GM23338 (cell line): Measurements from ENCODE around the gene NXPH4. TPM values are rescaled to one million over a fixed set of nuclear protein-coding genes. Genes with fewer than 3 reads are reported as not detected.

ENCODE experiments used
- ATAC-seq: fragments of 200-7000 bp; cut with Tn5 transposase; 3 replicates; pipeline ENCODE4 v1.9.1; 2020
- DNase-seq: peaks from one replicate; pipeline ENCODE4 v3.0.0-alpha.2; 2015; ENCODE audit warnings: low spot score
- H2AFZ ChIP-seq: fragments of 200-600 bp; sonication (generic); 2 replicates; pipeline ENCODE4 v1.8.0; 2016; ENCODE audit warnings: antibody characterized with exemption, mild to moderate bottlenecking, moderate library complexity
- H3F3A ChIP-seq: fragments of 200-600 bp; sonication (generic); replicated peaks from 2 replicates; pipeline ENCODE4 v1.8.0; 2017; ENCODE audit warnings: antibody characterized with exemption, mixed run types, low read depth
- H3K27ac ChIP-seq: fragments of 200-600 bp; sonication (generic); 2 replicates; pipeline ENCODE4 v1.6.1; 2016; ENCODE audit warnings: low read depth
- H3K27me3 ChIP-seq: fragments of 200-600 bp; sonication (generic); 2 replicates; pipeline ENCODE4 v1.8.0; 2016; ENCODE audit warnings: mild to moderate bottlenecking, mixed run types, moderate library complexity; ENCODE audit not compliant: insufficient read depth
- H3K36me3 ChIP-seq: fragments of 200-600 bp; sonication (generic); 2 replicates; pipeline ENCODE4 v1.8.0; 2016; ENCODE audit warnings: mild to moderate bottlenecking; ENCODE audit not compliant: insufficient read depth
- H3K4me1 ChIP-seq: fragments of 200-600 bp; sonication (generic); 2 replicates; pipeline ENCODE4 v1.8.0; 2016; ENCODE audit warnings: mild to moderate bottlenecking, moderate library complexity; ENCODE audit not compliant: insufficient read depth
- H3K4me2 ChIP-seq: fragments of 200-600 bp; sonication (generic); 2 replicates; pipeline ENCODE4 v1.7.1; 2017; ENCODE audit warnings: mixed run types
- H3K4me3 ChIP-seq: fragments of 200-600 bp; sonication (generic); 2 replicates; pipeline ENCODE4 v1.6.1; 2016; ENCODE audit warnings: mixed run types
- H3K79me2 ChIP-seq: fragments of 200-600 bp; sonication (generic); replicated peaks from 2 replicates; pipeline ENCODE4 v1.8.0; 2017; ENCODE audit warnings: mild to moderate bottlenecking; ENCODE audit not compliant: insufficient read depth
- H3K9me2 ChIP-seq: fragments of 200-600 bp; sonication (generic); 2 replicates; pipeline ENCODE4 v1.8.0; 2017; ENCODE audit not compliant: insufficient read depth
- H4K20me1 ChIP-seq: fragments of 200-600 bp; sonication (generic); replicated peaks from 2 replicates; pipeline ENCODE4 v1.8.0; 2017; ENCODE audit warnings: mild to moderate bottlenecking; ENCODE audit not compliant: insufficient read depth
- H3K27ac Mint-ChIP-seq: 2 replicates; pipeline ENCODE4 v1.8.0; 2020; ENCODE audit warnings: inconsistent platforms, mild to moderate bottlenecking, moderate library complexity, mixed read lengths
- H3K27me3 Mint-ChIP-seq: 3 replicates; pipeline ENCODE4 v1.8.0; 2022; ENCODE audit warnings: low read depth, mild to moderate bottlenecking, moderate library complexity, mixed read lengths, inconsistent platforms; ENCODE audit not compliant: insufficient read depth, poor library complexity
- H3K36me3 Mint-ChIP-seq: 3 replicates; pipeline ENCODE4 v1.8.0; 2021; ENCODE audit warnings: low read depth, mild to moderate bottlenecking, inconsistent platforms, moderate library complexity, mixed read lengths
- H3K4me1 Mint-ChIP-seq: 3 replicates; pipeline ENCODE4 v1.8.0; 2020; ENCODE audit warnings: mild to moderate bottlenecking, inconsistent platforms, mixed read lengths
- H3K4me3 Mint-ChIP-seq: 3 replicates; pipeline ENCODE4 v1.8.0; 2021; ENCODE audit warnings: moderate library complexity, mild to moderate bottlenecking, inconsistent platforms, mixed read lengths
- H3K9me3 Mint-ChIP-seq: 3 replicates; pipeline ENCODE4 v1.8.0; 2020; ENCODE audit warnings: moderate library complexity, mild to moderate bottlenecking, inconsistent platforms, mixed read lengths
- EZH2 ChIP-seq: fragments of 200-600 bp; sonication (generic); IDR thresholded peaks from one replicate; pipeline ENCODE4 v1.8.0; 2017; ENCODE audit warnings: antibody characterized with exemption, mild to moderate bottlenecking, low read depth; ENCODE audit not compliant: unreplicated experiment
- EZH2phosphoT487 ChIP-seq: fragments of 200-600 bp; sonication (generic); IDR thresholded peaks from one replicate; pipeline ENCODE4 v1.8.1; 2018; ENCODE audit warnings: antibody characterized with exemption; ENCODE audit not compliant: unreplicated experiment
- JUNB ChIP-seq: IDR thresholded peaks from one replicate; pipeline ENCODE4 v1.6.1; 2016; ENCODE audit warnings: antibody characterized with exemption; ENCODE audit not compliant: unreplicated experiment
- NANOG ChIP-seq: IDR thresholded peaks from 2 replicates; pipeline ENCODE4 v1.6.1; 2016; ENCODE audit warnings: antibody characterized with exemption, borderline replicate concordance
- POLR2AphosphoS5 ChIP-seq: IDR thresholded peaks from 2 replicates; pipeline ENCODE4 v1.6.1; 2016; ENCODE audit warnings: antibody characterized with exemption, low read depth
- ZNF114 ChIP-seq: fragments of 250-450 bp; sonication (Bioruptor Pico); IDR thresholded peaks from 2 replicates; pipeline ENCODE4 v1.5.0; 2020; ENCODE audit warnings: mild to moderate bottlenecking, moderate library complexity
- polyA plus RNA-seq: library from polyadenylated mRNA; unstranded; fragments of >200 nt; fragmentation: Nextera tagmentation; extraction: Ambion mirVana; gene quantifications from 2 replicates; pipeline ENCODE4 v1.2.1, GENCODE V29; 2016
- total RNA-seq: library from RNA; depleted of rRNA; stranded (reverse); fragments of >200 nt; shearing (Covaris generic); gene quantifications from 2 replicates; pipeline ENCODE4 v1.2.3, GENCODE V29; 2014
- TF ChIP-seq, protein P1 (sequence below): IDR thresholded peaks from 2 replicates; pipeline ENCODE4 v1.6.1; 2016; ENCODE audit warnings: antibody characterized with exemption
- TF ChIP-seq, protein P2 (sequence below): IDR thresholded peaks from one replicate; pipeline ENCODE4 v1.6.1; 2018; ENCODE audit warnings: antibody characterized with exemption; ENCODE audit not compliant: unreplicated experiment

Gene NXPH4
- total and polyA plus RNA-seq, 2 experiments from 2014 or later, result 0.89 to 1.5 TPM

DNA sequence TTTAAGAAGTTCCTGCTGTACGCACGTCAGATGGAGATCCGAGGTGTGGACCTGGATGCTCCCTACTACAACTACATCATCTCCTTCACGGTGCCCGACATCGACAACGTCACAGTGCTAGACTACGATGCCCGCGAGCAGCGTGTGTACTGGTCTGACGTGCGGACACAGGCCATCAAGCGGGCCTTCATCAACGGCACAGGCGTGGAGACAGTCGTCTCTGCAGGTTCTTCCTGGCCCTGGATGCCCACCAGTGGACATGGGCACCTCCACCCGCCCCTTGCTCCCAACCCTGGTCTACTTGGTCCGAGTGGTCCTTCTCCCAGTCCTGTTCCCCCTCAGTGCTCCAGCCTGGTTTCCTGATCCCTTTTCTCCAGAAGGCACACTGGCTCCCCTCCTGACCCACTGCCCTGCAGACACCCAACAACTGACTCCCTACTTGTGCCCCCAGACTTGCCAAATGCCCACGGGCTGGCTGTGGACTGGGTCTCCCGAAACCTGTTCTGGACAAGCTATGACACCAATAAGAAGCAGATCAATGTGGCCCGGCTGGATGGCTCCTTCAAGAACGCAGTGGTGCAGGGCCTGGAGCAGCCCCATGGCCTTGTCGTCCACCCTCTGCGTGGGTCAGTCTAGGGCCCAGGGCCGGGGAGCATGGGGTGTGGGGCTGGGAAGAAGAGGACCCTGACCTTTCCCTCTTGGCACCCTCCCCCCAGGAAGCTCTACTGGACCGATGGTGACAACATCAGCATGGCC lies 37.1 kb upstream of the NXPH4 start:
- Mint-ChIP-seq H3K27me3 (peaks cover 22% of the 10 kb centered on the region), H3K4me1 (peaks cover 5% of the 10 kb centered on the region; the same call in 2 of the 3 replicates), H3K27ac (no peak overlapping the region), H3K4me3 (no peak overlapping the region), H3K36me3 (peaks cover 90% of the 10 kb centered on the region), H3K9me3 (no peaks in the 10 kb centered on the region)
- Histone ChIP-seq H3K4me3 (no peak overlapping the region), H2AFZ (no peak overlapping the region), H3K79me2 (no peaks in the 10 kb centered on the region; the same call in 1 of the 2 replicates), H3K36me3 (peaks cover 24% of the 10 kb centered on the region), H4K20me1 (peaks cover 7% of the 10 kb centered on the region; the same call in 1 of the 2 replicates), H3K9me2 (no peaks in the 10 kb centered on the region), H3K27ac (no peak overlapping the region), H3K4me2 (no peak overlapping the region), H3F3A (peaks cover 30% of the 10 kb centered on the region), H3K4me1 (no peaks in the 10 kb centered on the region), H3K27me3 (no peaks in the 10 kb centered on the region)
- no peak for TF ChIP-seq ZNF114 (CRISPR knock-in tag)
- TF ChIP-seq NANOG, result no peak
- TF ChIP-seq EZH2phosphoT487, result no peak
- TF ChIP-seq, protein P1, sequence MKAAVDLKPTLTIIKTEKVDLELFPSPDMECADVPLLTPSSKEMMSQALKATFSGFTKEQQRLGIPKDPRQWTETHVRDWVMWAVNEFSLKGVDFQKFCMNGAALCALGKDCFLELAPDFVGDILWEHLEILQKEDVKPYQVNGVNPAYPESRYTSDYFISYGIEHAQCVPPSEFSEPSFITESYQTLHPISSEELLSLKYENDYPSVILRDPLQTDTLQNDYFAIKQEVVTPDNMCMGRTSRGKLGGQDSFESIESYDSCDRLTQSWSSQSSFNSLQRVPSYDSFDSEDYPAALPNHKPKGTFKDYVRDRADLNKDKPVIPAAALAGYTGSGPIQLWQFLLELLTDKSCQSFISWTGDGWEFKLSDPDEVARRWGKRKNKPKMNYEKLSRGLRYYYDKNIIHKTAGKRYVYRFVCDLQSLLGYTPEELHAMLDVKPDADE, result no peak
- no peak for TF ChIP-seq JUNB
- no peak for TF ChIP-seq POLR2AphosphoS5
- DNase-seq, result no peak
- no peak for ATAC-seq

DNA sequence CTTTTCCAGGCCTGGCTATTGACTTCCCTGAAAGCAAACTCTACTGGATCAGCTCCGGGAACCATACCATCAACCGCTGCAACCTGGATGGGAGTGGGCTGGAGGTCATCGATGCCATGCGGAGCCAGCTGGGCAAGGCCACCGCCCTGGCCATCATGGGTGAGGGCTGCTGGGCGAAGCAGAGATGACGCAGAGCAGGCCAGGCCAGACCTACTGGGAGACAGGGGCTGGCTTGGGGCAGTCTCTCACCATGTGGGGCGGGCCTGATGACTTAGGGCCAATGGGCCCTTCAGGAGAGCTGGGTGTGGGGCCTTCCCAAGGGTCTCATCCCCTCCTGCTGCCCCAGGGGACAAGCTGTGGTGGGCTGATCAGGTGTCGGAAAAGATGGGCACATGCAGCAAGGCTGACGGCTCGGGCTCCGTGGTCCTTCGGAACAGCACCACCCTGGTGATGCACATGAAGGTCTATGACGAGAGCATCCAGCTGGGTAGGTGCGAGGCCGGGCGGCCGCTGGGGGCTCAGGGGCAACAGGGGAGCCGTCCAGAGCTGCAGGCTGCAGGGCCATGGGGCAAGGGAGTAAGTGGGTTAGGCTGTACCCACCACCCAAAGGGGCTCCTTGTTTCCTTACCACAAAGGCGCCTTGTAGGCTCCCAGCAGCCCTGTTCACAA lies 36.1 kb upstream of the NXPH4 start:
- Histone ChIP-seq H3K27ac (no peak overlapping the region), H3K4me3 (no peak overlapping the region), H3K4me2 (no peak overlapping the region), H3K9me2 (no peaks in the 10 kb centered on the region), H3K4me1 (no peaks in the 10 kb centered on the region), H3K79me2 (no peaks in the 10 kb centered on the region; the same call in 1 of the 2 replicates), H4K20me1 (peaks cover 7% of the 10 kb centered on the region; the same call in 1 of the 2 replicates), H2AFZ (no peak overlapping the region), H3K36me3 (peaks cover 24% of the 10 kb centered on the region), H3K27me3 (no peaks in the 10 kb centered on the region), H3F3A (peaks cover 30% of the 10 kb centered on the region)
- Mint-ChIP-seq H3K36me3 (peaks cover 90% of the 10 kb centered on the region), H3K4me1 (peaks cover 5% of the 10 kb centered on the region; the same call in 2 of the 3 replicates), H3K27me3 (peaks cover 27% of the 10 kb centered on the region), H3K9me3 (no peaks in the 10 kb centered on the region), H3K4me3 (no peak overlapping the region), H3K27ac (no peak overlapping the region)
- DNase-seq (no peak), ATAC-seq (no peak)
- no peak for TF ChIP-seq EZH2
- no peak for TF ChIP-seq POLR2AphosphoS5
- TF ChIP-seq, protein P2, sequence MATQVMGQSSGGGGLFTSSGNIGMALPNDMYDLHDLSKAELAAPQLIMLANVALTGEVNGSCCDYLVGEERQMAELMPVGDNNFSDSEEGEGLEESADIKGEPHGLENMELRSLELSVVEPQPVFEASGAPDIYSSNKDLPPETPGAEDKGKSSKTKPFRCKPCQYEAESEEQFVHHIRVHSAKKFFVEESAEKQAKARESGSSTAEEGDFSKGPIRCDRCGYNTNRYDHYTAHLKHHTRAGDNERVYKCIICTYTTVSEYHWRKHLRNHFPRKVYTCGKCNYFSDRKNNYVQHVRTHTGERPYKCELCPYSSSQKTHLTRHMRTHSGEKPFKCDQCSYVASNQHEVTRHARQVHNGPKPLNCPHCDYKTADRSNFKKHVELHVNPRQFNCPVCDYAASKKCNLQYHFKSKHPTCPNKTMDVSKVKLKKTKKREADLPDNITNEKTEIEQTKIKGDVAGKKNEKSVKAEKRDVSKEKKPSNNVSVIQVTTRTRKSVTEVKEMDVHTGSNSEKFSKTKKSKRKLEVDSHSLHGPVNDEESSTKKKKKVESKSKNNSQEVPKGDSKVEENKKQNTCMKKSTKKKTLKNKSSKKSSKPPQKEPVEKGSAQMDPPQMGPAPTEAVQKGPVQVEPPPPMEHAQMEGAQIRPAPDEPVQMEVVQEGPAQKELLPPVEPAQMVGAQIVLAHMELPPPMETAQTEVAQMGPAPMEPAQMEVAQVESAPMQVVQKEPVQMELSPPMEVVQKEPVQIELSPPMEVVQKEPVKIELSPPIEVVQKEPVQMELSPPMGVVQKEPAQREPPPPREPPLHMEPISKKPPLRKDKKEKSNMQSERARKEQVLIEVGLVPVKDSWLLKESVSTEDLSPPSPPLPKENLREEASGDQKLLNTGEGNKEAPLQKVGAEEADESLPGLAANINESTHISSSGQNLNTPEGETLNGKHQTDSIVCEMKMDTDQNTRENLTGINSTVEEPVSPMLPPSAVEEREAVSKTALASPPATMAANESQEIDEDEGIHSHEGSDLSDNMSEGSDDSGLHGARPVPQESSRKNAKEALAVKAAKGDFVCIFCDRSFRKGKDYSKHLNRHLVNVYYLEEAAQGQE, result no peak
